Renal cortex interstitium (tissue), 11 donors: Measurements from ENCODE around the gene PRSS2. TPM values are rescaled to one million over a fixed set of nuclear protein-coding genes. Genes with fewer than 3 reads are reported as not detected.

Source experiments
- DNase-seq, 11 donors: peaks; one replicate each; pipeline ENCODE4 v3.0.0-alpha.2; 2013; ENCODE audit warnings: low read depth in 9 of 11, low spot score in 4 of 11; ENCODE audit errors: extremely low read depth in 1 of 11
- polyA plus RNA-seq, 3 donors: library from polyadenylated mRNA; unstranded; fragments of 120-200 nt; gene quantifications; one replicate each; pipeline ENCODE4 v1.2.1, GENCODE V29; 2013; ENCODE audit not compliant: insufficient read length in 3 of 3

The PRSS2 gene
- polyA plus RNA-seq, 3 donors: not detected

- DNase-seq: no peak
Measured at GRCh38 chr7:142809671-142810070, 38.9 kb downstream of the PRSS2 start.

- peak in 1 of 11 donors; percentile 18 for DNase-seq
Measured at GRCh38 chr7:142811154-142811737, 40.5 kb downstream of the PRSS2 start.

DNA sequence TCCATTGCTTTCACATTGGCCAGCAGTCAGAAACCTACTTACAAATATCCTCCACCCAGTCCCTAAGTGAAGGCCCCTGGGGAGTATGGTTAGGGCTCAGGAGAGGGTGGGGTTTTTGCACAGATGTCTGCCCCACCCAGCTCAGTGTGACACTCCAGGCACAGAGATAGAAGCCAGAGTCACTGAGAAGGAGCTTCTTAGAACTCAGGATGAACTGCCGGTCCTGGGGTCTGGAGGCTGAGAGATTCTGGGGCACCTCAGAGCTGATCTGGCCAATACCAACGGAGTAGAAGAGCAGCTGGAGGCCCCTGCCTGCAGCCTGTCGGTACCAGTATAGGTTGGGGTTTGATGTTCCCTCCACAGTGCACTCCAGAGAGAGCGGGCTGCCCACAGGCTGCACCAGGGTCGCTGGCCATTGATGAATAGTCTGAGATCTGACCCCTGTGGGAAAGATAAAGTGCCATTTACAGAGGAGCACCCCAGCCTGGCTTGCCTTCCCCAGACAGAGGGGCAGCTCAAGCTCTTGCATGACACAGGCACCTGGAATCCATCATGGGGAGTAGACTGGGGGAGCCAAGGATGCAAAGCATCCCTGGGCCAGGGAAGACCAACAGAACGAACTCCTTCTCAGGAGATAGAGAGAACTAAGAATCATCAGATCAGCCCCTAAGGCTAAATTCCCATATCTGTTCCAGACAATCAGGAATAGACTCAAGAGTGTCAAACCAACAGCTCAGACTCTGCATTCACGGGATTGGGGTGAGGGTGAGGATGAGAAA, 41.9 kb downstream of the PRSS2 start:
- no peak for DNase-seq

DNA sequence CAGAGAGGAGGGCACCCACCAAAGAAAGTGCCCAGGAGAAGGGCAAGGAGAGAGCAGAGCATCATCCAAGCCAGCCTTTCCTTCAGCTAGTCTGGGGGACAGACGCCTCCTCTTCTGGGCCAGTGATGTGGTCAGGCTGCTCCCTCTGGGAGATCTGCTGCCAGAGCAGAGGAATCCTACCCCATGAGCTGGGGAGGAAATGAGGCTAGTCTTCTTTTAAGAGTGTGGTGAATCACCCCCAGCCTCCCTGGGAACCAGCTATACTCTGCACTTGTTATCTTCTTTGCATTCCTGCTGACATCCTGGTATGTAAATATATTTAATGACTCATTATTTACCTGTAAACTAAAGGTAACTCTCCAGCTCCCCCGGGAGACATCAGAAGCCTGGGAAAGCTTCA, 42.5 kb downstream of the PRSS2 start:
- no peak for DNase-seq

- DNase-seq: no peak
Measured at GRCh38 chr7:142813699-142814098, 42.9 kb downstream of the PRSS2 start.

GRCh38 chr7:142814451-142814850, 43.7 kb downstream of the PRSS2 start:
- peak in 1 of 11 donors; percentile 23 for DNase-seq

- DNase-seq: no peak
Measured at GRCh38 chr7:142815134-142815533, 44.4 kb downstream of the PRSS2 start.

- DNase-seq: no peak
Measured at GRCh38 chr7:142817506-142817905, 46.7 kb downstream of the PRSS2 start.

DNA sequence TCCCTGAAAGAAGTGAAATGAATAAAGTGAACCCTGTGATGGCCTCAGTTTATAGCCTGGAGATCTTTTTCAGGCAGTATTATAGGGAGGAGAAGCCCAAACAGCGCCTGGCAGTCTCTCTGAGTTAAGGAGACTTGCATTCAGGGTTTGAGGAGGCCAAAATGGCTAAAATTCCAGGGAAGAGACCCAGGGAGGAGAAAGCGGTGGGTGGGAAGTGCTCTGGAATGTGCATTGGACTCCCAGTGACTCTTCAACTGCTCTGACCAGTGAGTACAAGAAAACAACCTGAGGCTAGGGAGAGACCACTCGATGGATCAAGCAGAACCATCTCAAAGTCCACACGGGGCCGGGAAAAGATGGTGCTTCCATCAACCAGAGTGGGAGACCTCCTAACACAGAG, 48.8 kb downstream of the PRSS2 start:
- no peak for DNase-seq

GRCh38 chr7:142822714-142823113, 51.9 kb downstream of the PRSS2 start:
- no peak for DNase-seq

Other genes starting within 250 kb of the PRSS2 start
- gene PRSS1, start 21.5 kb upstream of the PRSS2 start, polyA plus RNA-seq: not detected
- gene EPHB6, start 84.1 kb downstream of the PRSS2 start, polyA plus RNA-seq: 10 to 100 TPM; 17.3 to 23.9 (median 23.5) TPM
- gene TRPV6, start 114.8 kb downstream of the PRSS2 start, polyA plus RNA-seq: 10 to 100 TPM in 2 of 3 donors, 1 to 10 TPM in 1; 9.1 to 21.6 (median 10.4) TPM
- 1 to 10 TPM in 1 of 3 donors, under 1 TPM in 2; 0.72 to 1.5 (median 0.80) TPM for gene TRPV5, start 162.8 kb downstream of the PRSS2 start, polyA plus RNA-seq
- 1 to 10 TPM in 1 of 3 donors, under 1 TPM in 2; 0.54 to 1.4 (median 0.66) TPM for gene LLCFC1, start 168.5 kb downstream of the PRSS2 start, polyA plus RNA-seq
- gene KEL, start 191.4 kb downstream of the PRSS2 start, polyA plus RNA-seq: 1 to 10 TPM; 2.1 to 3.7 (median 2.6) TPM